Neural cell (in vitro differentiated cells): ENCODE results near the gene SERPINA1. TPM values are rescaled to one million over a fixed set of nuclear protein-coding genes. Genes with fewer than 3 reads are reported as not detected.

Experiments
- H2AFZ ChIP-seq: fragments of 200-600, 300-800 bp; sonication (generic), shearing (Covaris generic); 2 replicates; pipeline ENCODE4 v1.6.0; 2014; ENCODE audit warnings: low read depth, mild to moderate bottlenecking, antibody characterized with exemption, low read length, moderate library complexity
- H3F3A ChIP-seq: fragments of 200-600 bp; shearing (Covaris generic); 2 replicates; pipeline ENCODE4 v1.6.1; 2016; ENCODE audit warnings: mild to moderate bottlenecking, moderate library complexity, mixed read lengths, antibody characterized with exemption, low read length; ENCODE audit not compliant: insufficient read depth, poor library complexity, severe bottlenecking
- H3K27ac ChIP-seq: fragments of 200-600, 300-800 bp; sonication (generic), shearing (Covaris generic); 2 replicates; pipeline ENCODE4 v1.5.1; 2014; ENCODE audit warnings: mild to moderate bottlenecking, low read length, moderate library complexity
- H3K27me3 ChIP-seq: fragments of 300-800, 200-600 bp; sonication (generic), shearing (Covaris generic); 2 replicates; pipeline ENCODE4 v1.6.0; 2014; ENCODE audit warnings: mild to moderate bottlenecking, low read depth, low read length, moderate library complexity; ENCODE audit not compliant: insufficient read depth
- H3K36me3 ChIP-seq: fragments of 300-800, 200-600 bp; sonication (generic), shearing (Covaris generic); 2 replicates; pipeline ENCODE4 v1.5.1; 2014; ENCODE audit warnings: mild to moderate bottlenecking, antibody characterized with exemption, low read length, moderate library complexity; ENCODE audit not compliant: insufficient read depth
- H3K4me2 ChIP-seq: fragments of 300-800, 200-600 bp; sonication (generic), shearing (Covaris generic); 2 replicates; pipeline ENCODE4 v1.6.0; 2014; ENCODE audit warnings: mild to moderate bottlenecking, low read length
- H3K4me3 ChIP-seq: fragments of 300-800, 200-600 bp; sonication (generic), shearing (Covaris generic); 2 replicates; pipeline ENCODE4 v1.5.1; 2014; ENCODE audit warnings: mild to moderate bottlenecking, low read length, moderate library complexity
- H3K79me2 ChIP-seq: fragments of 200-600 bp; shearing (Covaris generic); replicated peaks from 2 replicates; pipeline ENCODE4 v1.6.0; 2014; ENCODE audit warnings: mild to moderate bottlenecking, low read length, moderate library complexity; ENCODE audit not compliant: insufficient read depth
- H3K9ac ChIP-seq: fragments of 300-800, 200-600 bp; sonication (generic), shearing (Covaris generic); 2 replicates; pipeline ENCODE4 v1.6.1; 2016; ENCODE audit warnings: mild to moderate bottlenecking, low read length, mixed read lengths
- H3K9me2 ChIP-seq: fragments of 200-600 bp; shearing (Covaris generic); 2 replicates; pipeline ENCODE4 v1.6.1; 2016; ENCODE audit warnings: mild to moderate bottlenecking, low read length, mixed read lengths; ENCODE audit not compliant: insufficient read depth
- H3K9me3 ChIP-seq: fragments of 200-600, 300-800 bp; sonication (generic), shearing (Covaris generic); 2 replicates; pipeline ENCODE4 v1.6.1; 2016; ENCODE audit warnings: mild to moderate bottlenecking, mixed run types, low read length, moderate library complexity, mixed read lengths
- H4K20me1 ChIP-seq: fragments of 200-600 bp; shearing (Covaris generic); 2 replicates; pipeline ENCODE4 v1.6.1; 2016; ENCODE audit warnings: mild to moderate bottlenecking, mixed run types; ENCODE audit not compliant: insufficient read depth
- CTCF ChIP-seq: fragments of 450-650 bp; IDR thresholded peaks from 2 replicates; pipeline ENCODE4 v1.5.1; 2014; ENCODE audit warnings: antibody characterized with exemption, mild to moderate bottlenecking, moderate library complexity; ENCODE audit not compliant: poor library complexity, severe bottlenecking
- EP300 ChIP-seq: fragments of 450-650 bp; conservative IDR thresholded peaks from 2 replicates; pipeline ENCODE4 v1.6.1; 2014; ENCODE audit warnings: antibody characterized with exemption, mild to moderate bottlenecking, moderate library complexity; ENCODE audit not compliant: poor library complexity, severe bottlenecking
- EZH2 ChIP-seq: fragments of 200-600, 300-800 bp; shearing (Covaris generic), sonication (generic); IDR thresholded peaks from 2 replicates; pipeline ENCODE4 v1.6.1; 2014; ENCODE audit warnings: antibody characterized with exemption, low read length, borderline replicate concordance, mild to moderate bottlenecking; ENCODE audit not compliant: insufficient read depth, poor library complexity, severe bottlenecking
- MXI1 ChIP-seq: fragments of 450-650 bp; conservative IDR thresholded peaks from 2 replicates; pipeline ENCODE4 v1.6.1; 2014; ENCODE audit warnings: antibody characterized with exemption, mild to moderate bottlenecking; ENCODE audit not compliant: poor library complexity, severe bottlenecking
- POLR2AphosphoS5 ChIP-seq: IDR thresholded peaks from 2 replicates; pipeline ENCODE4 v1.6.1; 2012
- RAD21 ChIP-seq: fragments of 450-650 bp; conservative IDR thresholded peaks from 2 replicates; pipeline ENCODE4 v1.6.1; 2014; ENCODE audit warnings: antibody characterized with exemption, mild to moderate bottlenecking, moderate library complexity
- REST ChIP-seq: IDR thresholded peaks from 2 replicates; pipeline ENCODE4 v1.6.1; 2012; ENCODE audit warnings: borderline replicate concordance
- SMC3 ChIP-seq: fragments of 450-650 bp; conservative IDR thresholded peaks from 2 replicates; pipeline ENCODE4 v1.6.1; 2014; ENCODE audit warnings: antibody characterized with exemption, mild to moderate bottlenecking, moderate library complexity; ENCODE audit not compliant: poor library complexity
- TAF1 ChIP-seq: IDR thresholded peaks from 2 replicates; pipeline ENCODE4 v1.6.1; 2012; ENCODE audit warnings: low read depth
- polyA plus RNA-seq: library from polyadenylated mRNA; depleted of rRNA; stranded (reverse); fragments of >200 nt; gene quantifications from 2 replicates; pipeline ENCODE4 v1.2.3, GENCODE V29; 2014

SERPINA1 gene
- polyA plus RNA-seq, 1 donor from 2014 or later = not detected

- Histone ChIP-seq H3K4me3 (no peak overlapping the region), H3K4me2 (no peak overlapping the region), H3K27ac (no peak overlapping the region), H3K36me3 (no peaks in the 10 kb centered on the region), H3K9ac (no peak overlapping the region), H3K79me2 (no peaks in the 10 kb centered on the region), H3K9me3 (no peaks in the 10 kb centered on the region), H4K20me1 (no peaks in the 10 kb centered on the region), H2AFZ (no peak overlapping the region), H3K27me3 (no peaks in the 10 kb centered on the region), H3F3A (no peaks in the 10 kb centered on the region), H3K9me2 (no peaks in the 10 kb centered on the region)
- TF ChIP-seq MXI1 = no peak
- TF ChIP-seq TAF1 = no peak
- TF ChIP-seq SMC3 = no peak
- TF ChIP-seq EP300 = no peak
- TF ChIP-seq RAD21 = no peak
These were observed 25.2 kb downstream of the SERPINA1 start for GRCh38 chr14:94363151-94363624.

GRCh38 chr14:94362614-94363133 is 25.7 kb downstream of the SERPINA1 start:
- no peak overlapping the region for H3K4me2 ChIP-seq
- H4K20me1 ChIP-seq = no peaks in the 10 kb centered on the region
- no peaks in the 10 kb centered on the region for H3K36me3 ChIP-seq
- no peaks in the 10 kb centered on the region for H3K9me2 ChIP-seq
- no peaks in the 10 kb centered on the region for H3F3A ChIP-seq
- H3K27me3 ChIP-seq = no peaks in the 10 kb centered on the region
- no peak overlapping the region for H3K27ac ChIP-seq
- H3K9me3 ChIP-seq = no peaks in the 10 kb centered on the region
- TF ChIP-seq TAF1 (no peak), EZH2 (no peak), RAD21 (no peak), EP300 (no peak), CTCF (no peak), MXI1 (no peak), SMC3 (no peak), REST (no peak), POLR2AphosphoS5 (no peak)
- H3K9ac ChIP-seq = no peak overlapping the region
- H3K79me2 ChIP-seq = no peaks in the 10 kb centered on the region
- H3K4me3 ChIP-seq = no peak overlapping the region
- no peak overlapping the region for H2AFZ ChIP-seq
